GM12891 (cell line): ENCODE data around the gene KIAA1755.

Experiments
- DNase-seq: peaks from one replicate; pipeline ENCODE4 v3.0.0; 2011; ENCODE audit warnings: low spot score; ENCODE audit not compliant: insufficient read length
- FAIRE-seq: peaks from 2 replicates; lab custom pipeline; 2011; peaks lifted over from hg19 to GRCh38; lab: Jason Lieb, UNC
- PAX5 ChIP-seq: IDR thresholded peaks from 2 replicates; pipeline ENCODE4 v1.6.1; 2011; ENCODE audit warnings: low read length, moderate library complexity, mild to moderate bottlenecking; ENCODE audit not compliant: insufficient read depth, severe bottlenecking
- POLR2A ChIP-seq: IDR thresholded peaks from 2 replicates; pipeline ENCODE4 v1.6.1; 2011; ENCODE audit warnings: low read depth, low read length, control low read depth
- POLR2AphosphoS5 ChIP-seq: IDR thresholded peaks from 2 replicates; pipeline ENCODE4 v1.6.1; 2011; ENCODE audit warnings: low read depth, low read length, control low read depth
- POU2F2 ChIP-seq: IDR thresholded peaks from 2 replicates; pipeline ENCODE4 v1.6.1; 2011; ENCODE audit warnings: low read depth, mild to moderate bottlenecking, control low read depth, low read length, moderate library complexity
- SPI1 ChIP-seq: IDR thresholded peaks from 2 replicates; pipeline ENCODE4 v1.6.1; 2011; ENCODE audit warnings: low read depth, low read length, control low read depth
- TAF1 ChIP-seq: IDR thresholded peaks from 2 replicates; pipeline ENCODE4 v1.6.1; 2011; ENCODE audit warnings: low read depth, low read length, control low read depth

KIAA1755 gene

DNA sequence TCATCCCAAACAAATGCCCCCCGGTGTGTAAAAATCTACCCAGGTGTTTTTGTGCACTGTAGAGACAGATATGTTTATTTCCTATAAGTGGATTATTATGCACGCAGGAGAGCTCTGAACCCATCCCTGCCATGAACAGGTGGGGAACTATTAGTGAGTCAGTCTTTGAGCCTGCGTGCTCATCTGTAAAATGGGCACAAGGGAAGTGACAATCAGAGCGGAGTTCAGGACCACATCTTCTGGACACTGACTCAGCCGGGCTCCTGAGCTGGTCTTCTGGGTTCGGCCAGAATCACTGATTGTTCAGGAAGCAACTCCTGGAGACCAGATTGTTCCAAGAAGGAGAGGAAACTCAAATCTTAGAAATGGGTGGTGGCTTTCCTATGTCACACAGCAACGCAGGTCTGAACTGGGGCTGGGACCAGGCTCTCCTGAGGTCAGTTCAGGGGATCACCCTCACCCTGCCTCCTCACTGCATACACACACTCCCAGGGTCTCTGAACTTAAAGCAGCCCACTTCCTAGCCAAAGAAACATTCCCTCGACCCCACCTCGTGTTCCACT lies 68.1 kb downstream of the KIAA1755 start:
- DNase-seq: no peak
- TF ChIP-seq TAF1 (no peak), POLR2A (no peak), POLR2AphosphoS5 (no peak), SPI1 (no peak), POU2F2 (no peak), PAX5 (no peak)
- no peak for FAIRE-seq

DNA sequence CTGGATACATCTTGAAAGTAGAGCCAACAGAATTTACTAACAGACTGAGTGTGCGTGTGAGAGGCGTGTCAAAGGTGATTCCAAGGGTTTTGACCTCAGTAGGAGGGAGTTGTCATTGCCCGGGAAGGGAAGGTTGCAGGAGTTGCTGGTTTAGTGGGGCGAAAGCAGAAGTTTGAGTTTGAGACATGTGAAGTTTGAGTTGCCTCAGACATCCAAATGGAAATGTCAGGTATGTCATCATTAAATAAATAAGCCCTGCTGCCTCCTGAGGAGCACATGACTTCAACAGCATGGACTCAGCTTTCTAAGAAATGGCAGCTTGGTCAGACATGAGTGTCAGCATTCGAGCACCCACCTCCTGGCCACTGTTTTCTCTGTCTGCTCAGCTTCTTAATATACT lies 68.9 kb downstream of the KIAA1755 start:
- no peak for FAIRE-seq
- TF ChIP-seq PAX5: no peak

DNA sequence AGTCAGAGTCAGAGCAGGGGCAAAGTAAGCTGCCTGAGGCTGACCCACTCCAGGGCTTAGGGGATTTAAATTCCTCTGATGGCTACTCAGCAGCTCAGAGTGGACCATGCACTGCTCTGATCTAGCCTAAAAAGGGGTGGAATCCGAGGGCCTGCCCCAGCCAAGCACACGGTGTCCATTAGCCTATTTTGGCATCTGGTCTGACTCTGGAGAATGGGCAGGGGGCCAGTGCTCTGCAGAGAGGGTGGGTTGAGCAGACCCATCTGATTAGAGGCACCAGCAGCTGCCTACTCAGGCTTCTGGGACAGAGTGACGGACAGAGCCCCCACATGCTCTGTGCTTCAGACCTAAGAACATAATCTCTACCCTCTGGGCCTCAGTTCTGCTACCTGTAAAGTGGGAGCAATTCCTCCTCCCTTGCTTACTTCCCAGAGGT lies 69.6 kb downstream of the KIAA1755 start:
- no peak for TF ChIP-seq POLR2A
- TF ChIP-seq POLR2AphosphoS5: no peak
- TF ChIP-seq TAF1: no peak
- no peak for TF ChIP-seq PAX5
- TF ChIP-seq SPI1: no peak
- TF ChIP-seq POU2F2: no peak
- FAIRE-seq: no peak
- no peak for DNase-seq

More for the DNA sequence above, 68.9 kb downstream of the KIAA1755 start:
- DNase-seq: no peak

DNA sequence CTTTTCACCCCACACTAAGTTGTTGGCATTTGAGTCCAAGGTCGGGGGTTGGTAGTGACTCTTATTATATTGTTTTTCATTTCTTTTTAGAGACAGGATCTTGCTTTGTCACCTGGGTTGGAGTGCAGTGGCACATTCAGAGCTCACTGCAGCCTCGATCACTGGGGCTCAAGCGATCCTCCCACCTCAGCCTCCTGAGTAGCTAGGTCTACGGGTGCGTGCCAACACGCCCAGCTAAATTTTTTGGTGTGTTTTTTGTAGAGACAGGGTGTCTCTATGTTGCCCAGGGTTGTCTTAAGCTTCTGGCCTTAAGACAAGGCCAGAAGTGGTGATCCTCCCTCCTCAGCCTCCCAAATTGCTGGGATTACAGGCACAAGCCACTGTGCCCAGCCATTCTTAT lies 70.4 kb downstream of the KIAA1755 start:
- DNase-seq (no peak), FAIRE-seq (no peak)
- TF ChIP-seq POLR2A: no peak
- no peak for TF ChIP-seq POLR2AphosphoS5
- no peak for TF ChIP-seq TAF1
- TF ChIP-seq PAX5: no peak
- TF ChIP-seq SPI1: no peak
- no peak for TF ChIP-seq POU2F2

DNA sequence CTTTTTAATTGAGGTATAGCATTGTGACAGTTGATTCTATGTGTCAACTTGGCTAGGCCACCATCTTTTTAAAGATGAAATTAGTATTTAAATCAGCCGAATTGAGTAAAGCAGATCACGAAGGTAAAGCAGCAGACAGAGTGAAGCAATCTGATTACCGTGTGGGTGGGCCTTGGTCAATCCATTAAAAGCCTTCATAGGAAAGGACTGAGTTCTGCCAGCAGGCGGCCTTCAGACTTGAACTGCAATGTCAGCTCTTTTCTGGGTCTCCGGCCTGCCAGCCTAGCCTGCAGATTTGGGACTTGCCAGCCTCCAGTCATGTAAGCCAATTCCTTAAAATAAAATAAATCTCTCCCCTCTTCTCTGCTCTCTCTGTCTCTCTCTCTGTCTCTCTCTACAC lies 73.0 kb downstream of the KIAA1755 start:
- no peak for DNase-seq
- no peak for TF ChIP-seq POU2F2
- no peak for TF ChIP-seq TAF1
- no peak for TF ChIP-seq POLR2A
- TF ChIP-seq PAX5: no peak
- TF ChIP-seq SPI1: no peak
- TF ChIP-seq POLR2AphosphoS5: no peak
- no peak for FAIRE-seq

DNA sequence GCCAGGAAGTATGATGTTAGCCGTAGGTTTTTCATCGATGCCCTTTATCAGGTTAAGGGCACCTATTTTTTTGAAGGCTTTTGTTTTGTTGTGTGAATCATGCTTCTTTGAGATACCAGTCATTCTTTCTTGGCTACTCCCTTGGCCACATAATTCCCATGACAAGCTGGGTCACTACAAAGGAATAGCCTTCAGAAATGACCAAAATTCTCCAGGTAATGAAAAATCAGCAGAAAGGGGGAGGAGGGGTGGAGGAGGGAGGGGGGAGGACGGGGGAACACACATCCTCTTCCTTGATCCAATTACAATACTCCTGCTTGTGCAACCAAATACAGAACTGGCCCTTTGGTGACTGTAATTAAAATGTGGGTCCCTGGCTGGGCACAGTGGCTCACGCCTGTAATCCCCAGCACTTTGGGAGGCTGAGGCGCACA lies 73.7 kb downstream of the KIAA1755 start:
- TF ChIP-seq POU2F2 (no peak), POLR2A (no peak), POLR2AphosphoS5 (no peak), SPI1 (no peak), TAF1 (no peak), PAX5 (no peak)
- DNase-seq: no peak
- no peak for FAIRE-seq

DNA sequence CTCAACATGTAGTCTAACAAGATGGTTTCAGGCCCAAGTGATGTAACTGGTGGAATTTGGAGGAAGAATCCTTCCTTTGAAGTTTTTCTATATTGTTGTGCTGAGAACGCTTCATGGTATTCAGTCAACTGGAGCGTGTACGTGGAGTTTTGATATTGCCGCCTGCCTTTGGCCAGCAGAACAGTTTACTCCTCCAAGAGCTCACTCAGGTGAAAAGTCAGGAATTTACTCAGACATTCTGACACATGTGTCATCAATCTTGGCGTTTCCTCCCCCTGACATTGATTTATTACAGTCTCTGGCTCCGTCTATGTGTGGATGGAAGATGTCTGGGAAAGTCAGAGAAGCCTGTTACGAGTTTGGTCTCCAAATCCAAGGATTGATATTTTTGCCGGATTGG lies 76.4 kb downstream of the KIAA1755 start:
- TF ChIP-seq SPI1 (no peak), POU2F2 (no peak), POLR2AphosphoS5 (no peak), PAX5 (no peak), POLR2A (no peak), TAF1 (no peak)
- DNase-seq (no peak), FAIRE-seq (no peak)

DNA sequence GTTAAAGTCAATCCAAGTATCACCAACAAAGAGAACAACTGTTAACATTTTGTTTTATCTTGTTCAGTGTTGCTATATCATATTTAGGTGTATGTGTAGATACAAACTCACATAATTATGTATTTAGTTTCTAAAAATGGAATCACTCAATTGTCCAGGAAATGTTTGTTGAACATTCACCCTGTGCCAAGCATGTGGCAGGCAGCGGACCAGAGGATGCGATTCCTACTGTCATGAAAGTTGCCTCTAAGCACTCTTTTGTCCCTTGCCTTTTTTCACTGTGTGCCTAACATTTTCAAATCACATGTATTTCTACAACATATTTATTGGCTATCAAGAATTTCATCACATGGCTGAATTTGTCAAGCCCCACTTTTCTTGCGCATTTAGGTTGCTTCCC lies 78.6 kb downstream of the KIAA1755 start:
- no peak for TF ChIP-seq POLR2AphosphoS5
- TF ChIP-seq POU2F2: no peak
- TF ChIP-seq TAF1: no peak
- TF ChIP-seq SPI1: no peak
- TF ChIP-seq PAX5: no peak
- TF ChIP-seq POLR2A: no peak
- DNase-seq (no peak), FAIRE-seq (no peak)

DNA sequence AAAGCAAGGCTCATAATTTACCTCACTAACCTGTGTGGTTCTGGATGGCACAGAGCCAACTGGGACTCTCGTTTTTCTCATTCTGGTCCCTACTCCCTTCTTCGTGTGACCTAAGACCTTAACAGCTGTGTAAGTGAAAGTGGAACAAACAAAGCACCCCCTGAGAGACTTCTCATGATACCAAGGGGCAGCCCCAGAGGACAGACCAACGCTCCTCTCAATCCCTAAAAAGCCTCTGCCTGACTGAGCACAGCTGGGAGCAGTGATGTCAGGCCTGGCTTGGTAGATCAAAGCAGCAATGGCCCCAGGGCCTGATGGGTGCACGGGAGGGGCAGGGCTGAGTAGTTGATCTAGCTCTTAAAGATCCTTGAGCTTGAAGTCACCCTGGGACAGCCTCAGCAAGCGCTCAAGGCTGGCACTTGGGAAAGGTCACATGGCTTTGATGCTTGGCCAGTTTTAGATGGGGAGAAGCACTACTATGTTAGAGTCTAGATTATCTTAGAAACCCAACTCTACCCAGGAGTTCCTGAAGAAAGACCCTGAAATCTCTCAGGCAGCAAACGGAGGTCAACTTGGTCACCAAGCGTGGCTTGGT lies 79.2 kb downstream of the KIAA1755 start:
- no peak for DNase-seq
- no peak for FAIRE-seq

DNA sequence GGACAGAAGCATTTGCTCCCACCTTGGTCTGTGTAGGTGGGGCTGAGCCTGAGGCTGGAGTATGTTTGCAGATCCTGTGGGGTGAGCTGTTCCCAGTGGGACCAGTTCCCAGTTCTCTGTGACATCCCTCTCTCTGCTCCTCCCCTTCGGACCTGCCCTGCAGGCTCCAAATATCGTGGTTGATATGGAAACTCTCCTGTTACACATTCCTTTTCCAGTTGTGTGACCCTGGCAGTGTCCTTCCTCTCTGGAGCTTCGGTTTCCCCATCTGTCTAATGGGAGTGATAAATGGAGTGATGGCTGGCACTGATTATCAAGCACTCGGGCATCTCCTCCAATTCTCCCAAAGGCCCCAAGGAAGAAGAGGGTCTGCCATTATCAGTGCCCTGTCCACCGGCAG lies 79.8 kb downstream of the KIAA1755 start:
- FAIRE-seq (no peak), DNase-seq (no peak)
- no peak for TF ChIP-seq PAX5
- TF ChIP-seq POU2F2: no peak
- TF ChIP-seq TAF1: no peak
- TF ChIP-seq SPI1: no peak
- no peak for TF ChIP-seq POLR2AphosphoS5
- TF ChIP-seq POLR2A: no peak

More for the DNA sequence above, 79.2 kb downstream of the KIAA1755 start:
- no peak for TF ChIP-seq POLR2AphosphoS5
- TF ChIP-seq SPI1: no peak
- 0 out of 2 replicates have a peak, but pooled peaks have one; percentile 18 for TF ChIP-seq POU2F2
- peak; percentile 85 for TF ChIP-seq PAX5
- TF ChIP-seq TAF1: no peak
- TF ChIP-seq POLR2A: no peak
